HG03558 (cell line): ENCODE data around the gene PIP4K2B.

Source experiments
- ATAC-seq: cut with Tn5 transposase; IDR thresholded peaks from one replicate; pipeline ENCODE4 v1.9.1; 2021; ENCODE audit warnings: moderate number of reproducible peaks; ENCODE audit not compliant: unreplicated experiment; ENCODE audit errors: extremely low read depth

Gene PIP4K2B

GRCh38 chr17:38746849-38747462 lies 52.4 kb downstream of the PIP4K2B start:
- ATAC-seq = no peak

- ATAC-seq = no peak
These were observed 53.1 kb downstream of the PIP4K2B start for GRCh38 chr17:38746004-38746848.

- no peak for ATAC-seq
These were observed 53.8 kb downstream of the PIP4K2B start for GRCh38 chr17:38745545-38745944.

- ATAC-seq = no peak
These were observed 55.7 kb downstream of the PIP4K2B start for GRCh38 chr17:38743556-38744171.

- ATAC-seq = no peak
These were observed 56.7 kb downstream of the PIP4K2B start for GRCh38 chr17:38742411-38743308.

- ATAC-seq = no peak
These were observed 57.4 kb downstream of the PIP4K2B start for GRCh38 chr17:38741921-38742410.

- no peak for ATAC-seq
These were observed 57.9 kb downstream of the PIP4K2B start for GRCh38 chr17:38741461-38741860.

- no peak for ATAC-seq
These were observed 58.5 kb downstream of the PIP4K2B start for GRCh38 chr17:38740806-38741205.

- no peak for ATAC-seq
These were observed 59.3 kb downstream of the PIP4K2B start for GRCh38 chr17:38740044-38740443.

- no peak for ATAC-seq
These were observed 60.1 kb downstream of the PIP4K2B start for GRCh38 chr17:38739305-38739704.

- ATAC-seq = no peak
These were observed 60.7 kb downstream of the PIP4K2B start for GRCh38 chr17:38738686-38739085.

GRCh38 chr17:38738007-38738662 lies 61.2 kb downstream of the PIP4K2B start:
- no peak for ATAC-seq

GRCh38 chr17:38735161-38735997 lies 64.0 kb downstream of the PIP4K2B start:
- ATAC-seq = no peak

- no peak for ATAC-seq
These were observed 65.1 kb downstream of the PIP4K2B start for GRCh38 chr17:38733982-38734973.

- no peak for ATAC-seq
These were observed 65.9 kb downstream of the PIP4K2B start for GRCh38 chr17:38733282-38733981.

- no peak for ATAC-seq
These were observed 66.7 kb downstream of the PIP4K2B start for GRCh38 chr17:38732376-38733281.
